Upper lobe of left lung (tissue), 6 donors: ENCODE data around the gene DPP9. TPM values are rescaled to one million over a fixed set of nuclear protein-coding genes. Genes with fewer than 3 reads are reported as not detected.

Experiments used
- ATAC-seq, 2 donors: fragments of 200-7000 bp; cut with Tn5 transposase; one replicate each; pipeline ENCODE4 v1.9.1; 2022; ENCODE audit warnings: mild to moderate bottlenecking in 2 of 2, moderate library complexity in 2 of 2; ENCODE audit not compliant: low FRiP score in 2 of 2
- DNase-seq, 2 donors: peaks; one replicate each; pipeline ENCODE4 v3.0.0-alpha.2; 2019 to 2020
- H3K27ac ChIP-seq, 4 donors: fragments of 200-600 bp; sonication (generic); one replicate each; pipeline ENCODE4 v1.5.1; 2016 to 2019
- H3K27me3 ChIP-seq, 4 donors: fragments of 200-600 bp; sonication (generic); one replicate each; pipeline ENCODE4 v1.5.1; 2017 to 2019
- H3K36me3 ChIP-seq, 4 donors: fragments of 200-600 bp; sonication (generic); one replicate each; pipeline ENCODE4 v1.5.1; 2016 to 2019
- H3K4me1 ChIP-seq, 4 donors: fragments of 200-600 bp; sonication (generic); one replicate each; pipeline ENCODE4 v1.5.1; 2018 to 2019
- H3K4me3 ChIP-seq, 4 donors: fragments of 200-600 bp; sonication (generic); one replicate each; pipeline ENCODE4 v1.5.1; 2017 to 2019; ENCODE audit warnings: mild to moderate bottlenecking in 2 of 4, moderate library complexity in 1 of 4
- H3K9me3 ChIP-seq, 4 donors: fragments of 200-600 bp; sonication (generic); one replicate each; pipeline ENCODE4 v1.5.1; 2018 to 2019
- CTCF ChIP-seq, 6 experiments: fragments of 450-650 bp in 4 of 6; fragments of 200-600 bp in 2 of 6; sonication (generic) in 2 of 6; IDR thresholded peaks; one replicate each; pipeline ENCODE4 v1.5.1; 2016 to 2019; ENCODE audit warnings: antibody characterized with exemption in 6 of 6
- EP300 ChIP-seq, 4 donors: sonication (generic); formaldehyde crosslinking; IDR thresholded peaks; one replicate each; pipeline ENCODE4 v1.5.1; 2017; ENCODE audit warnings: antibody characterized with exemption in 4 of 4, control low read depth in 2 of 4
- POLR2A ChIP-seq, 4 donors: fragments of 450-650 bp; IDR thresholded peaks; one replicate each; pipeline ENCODE4 v1.5.1; 2016 to 2017; ENCODE audit warnings: antibody characterized with exemption in 4 of 4, mild to moderate bottlenecking in 2 of 4
- POLR2AphosphoS5 ChIP-seq, 2 donors: sonication (generic); formaldehyde crosslinking; IDR thresholded peaks; one replicate each; pipeline ENCODE4 v1.5.1; 2017; ENCODE audit warnings: antibody characterized with exemption in 2 of 2
- WGBS, 2 donors: methylation state at CpG; one replicate each; pipeline ENCODE4 v1.1.5; 2017 to 2018; 5-methylcytosine and 5-hydroxymethylcytosine counted together
- total RNA-seq, 6 donors: library from RNA; depleted of rRNA in 4 of 6; stranded (reverse); fragments of >200 nt in 4 of 6; gene quantifications; one replicate each; pipeline versions ENCODE4 v1.1.0 to v1.2.1, GENCODE V29; 2016 to 2021
- donor health status: DM: no; HTN: no; CAD: no; lungs with moderate emphysema.
- donor health status: DM: no; HTN: yes; CAD: no; lungs with severe emphysema.

DPP9 gene
- total RNA-seq, 6 donors from 2014 or later = 55.1 to 255 (median 89.0) TPM

DNA sequence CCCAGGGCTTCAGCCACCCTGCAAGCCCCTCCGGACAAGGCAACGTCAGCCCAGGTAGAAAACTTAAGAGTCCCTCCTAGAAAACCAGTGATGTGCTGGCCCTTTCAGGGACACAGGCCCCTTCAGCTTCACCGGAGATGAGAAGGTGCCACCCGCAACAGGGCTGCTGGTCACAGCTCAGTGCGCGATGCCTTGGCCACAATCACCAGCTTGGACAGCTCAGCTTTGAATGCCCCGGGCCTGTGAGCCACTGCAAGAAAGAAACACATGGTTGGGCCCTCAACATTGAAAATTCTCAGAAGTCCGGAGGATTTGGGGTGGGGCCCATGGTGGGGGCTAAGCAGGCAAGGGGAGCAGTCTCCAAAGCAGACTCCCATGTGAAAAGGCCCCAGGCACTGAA is 65.8 kb downstream of the DPP9 start:
- TF ChIP-seq POLR2AphosphoS5 (IDR thresholded peaks at IDR 0.05) (no peak), EP300 (IDR thresholded peaks at IDR 0.05) (no peak), CTCF (IDR thresholded peaks at IDR 0.05) (no peak), POLR2A (IDR thresholded peaks at IDR 0.05) (no peak)
- 98 to 100% methylated on average over 6 to 8 of the region's 8 CpGs for WGBS, 2 donors
- peaks cover 22 to 91% (median 70%) of the 10 kb centered on the region in 4 donors for H3K36me3 ChIP-seq

DNA sequence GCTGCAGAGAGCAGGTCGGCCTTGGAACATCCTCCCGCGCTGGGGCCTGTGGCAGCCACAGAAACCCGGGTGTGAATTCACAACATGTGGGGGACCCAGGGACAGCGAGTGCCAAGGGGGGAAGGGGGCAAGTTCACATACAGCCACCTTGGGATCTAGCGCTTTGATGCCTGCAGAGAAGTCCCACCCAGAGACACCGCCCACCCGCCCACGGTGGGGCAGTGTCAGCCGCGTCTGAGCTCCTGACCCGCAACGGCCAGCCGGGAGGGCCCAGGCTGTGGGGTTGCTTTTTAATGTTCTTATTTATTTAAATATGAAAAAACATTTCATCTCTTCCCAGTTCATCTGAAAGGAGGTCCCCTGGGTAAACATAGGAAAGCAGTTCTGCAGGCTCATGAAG is 66.4 kb downstream of the DPP9 start:
- H3K36me3 ChIP-seq = peaks cover 22 to 90% (median 69%) of the 10 kb centered on the region in 4 donors

More for the DNA sequence above, 65.8 kb downstream of the DPP9 start:
- DNase-seq (no peak), ATAC-seq (no peak)
- Histone ChIP-seq H3K9me3 (peaks cover 0 to 6% (median 0%) of the 10 kb centered on the region in 4 donors), H3K4me1 (no peaks in the 10 kb centered on the region), H3K27ac (no peak overlapping the region), H3K27me3 (no peaks in the 10 kb centered on the region), H3K4me3 (no peak overlapping the region)

DNA sequence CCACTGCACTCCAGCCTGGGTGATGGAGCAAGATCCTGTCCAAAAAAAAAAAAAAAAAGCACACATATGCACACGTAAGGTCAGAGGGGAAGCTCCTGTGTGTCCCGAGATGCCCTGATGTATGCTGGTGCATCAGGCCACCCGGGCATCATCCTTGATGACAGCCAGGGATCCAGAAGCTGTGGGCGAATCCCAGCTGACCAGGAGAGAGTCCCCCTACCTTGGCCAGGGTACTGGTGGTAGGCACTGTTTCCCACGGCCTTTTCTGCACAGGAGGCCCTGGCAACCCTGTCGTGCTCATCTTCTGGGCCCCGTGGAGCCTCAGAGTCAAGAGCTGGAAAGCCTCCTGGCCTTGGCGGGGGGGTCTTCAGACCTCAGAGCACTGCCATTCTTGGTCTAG is 67.5 kb downstream of the DPP9 start:
- TF ChIP-seq POLR2AphosphoS5 (IDR thresholded peaks at IDR 0.05) (no peak), POLR2A (IDR thresholded peaks at IDR 0.05) (no peak), CTCF (IDR thresholded peaks at IDR 0.05) (no peak), EP300 (IDR thresholded peaks at IDR 0.05) (no peak)
- Histone ChIP-seq H3K4me1 (no peaks in the 10 kb centered on the region), H3K27me3 (no peaks in the 10 kb centered on the region), H3K4me3 (no peak overlapping the region), H3K36me3 (peaks cover 22 to 87% (median 65%) of the 10 kb centered on the region in 4 donors), H3K9me3 (peaks cover 0 to 6% (median 0%) of the 10 kb centered on the region in 4 donors), H3K27ac (no peak overlapping the region)
- 76 to 86% methylated on average over 4 to 8 of the region's 8 CpGs for WGBS, 2 donors
- ATAC-seq = no peak
- no peak for DNase-seq

More for the DNA sequence above, 66.4 kb downstream of the DPP9 start:
- no peak overlapping the region for H3K4me3 ChIP-seq
- no peaks in the 10 kb centered on the region for H3K4me1 ChIP-seq
- no peak overlapping the region for H3K27ac ChIP-seq
- ATAC-seq (no peak), DNase-seq (peak in 1 of 2 donors; percentile 75)
- TF ChIP-seq POLR2A (IDR thresholded peaks at IDR 0.05) = no peak
- TF ChIP-seq EP300 (IDR thresholded peaks at IDR 0.05) = no peak
- TF ChIP-seq POLR2AphosphoS5 (IDR thresholded peaks at IDR 0.05) = no peak
- no peak for TF ChIP-seq CTCF (IDR thresholded peaks at IDR 0.05)
- H3K9me3 ChIP-seq = peaks cover 0 to 6% (median 0%) of the 10 kb centered on the region in 4 donors
- no peaks in the 10 kb centered on the region for H3K27me3 ChIP-seq
- 66 to 83% methylated on average over 6 to 14 of the region's 14 CpGs for WGBS, 2 donors

DNA sequence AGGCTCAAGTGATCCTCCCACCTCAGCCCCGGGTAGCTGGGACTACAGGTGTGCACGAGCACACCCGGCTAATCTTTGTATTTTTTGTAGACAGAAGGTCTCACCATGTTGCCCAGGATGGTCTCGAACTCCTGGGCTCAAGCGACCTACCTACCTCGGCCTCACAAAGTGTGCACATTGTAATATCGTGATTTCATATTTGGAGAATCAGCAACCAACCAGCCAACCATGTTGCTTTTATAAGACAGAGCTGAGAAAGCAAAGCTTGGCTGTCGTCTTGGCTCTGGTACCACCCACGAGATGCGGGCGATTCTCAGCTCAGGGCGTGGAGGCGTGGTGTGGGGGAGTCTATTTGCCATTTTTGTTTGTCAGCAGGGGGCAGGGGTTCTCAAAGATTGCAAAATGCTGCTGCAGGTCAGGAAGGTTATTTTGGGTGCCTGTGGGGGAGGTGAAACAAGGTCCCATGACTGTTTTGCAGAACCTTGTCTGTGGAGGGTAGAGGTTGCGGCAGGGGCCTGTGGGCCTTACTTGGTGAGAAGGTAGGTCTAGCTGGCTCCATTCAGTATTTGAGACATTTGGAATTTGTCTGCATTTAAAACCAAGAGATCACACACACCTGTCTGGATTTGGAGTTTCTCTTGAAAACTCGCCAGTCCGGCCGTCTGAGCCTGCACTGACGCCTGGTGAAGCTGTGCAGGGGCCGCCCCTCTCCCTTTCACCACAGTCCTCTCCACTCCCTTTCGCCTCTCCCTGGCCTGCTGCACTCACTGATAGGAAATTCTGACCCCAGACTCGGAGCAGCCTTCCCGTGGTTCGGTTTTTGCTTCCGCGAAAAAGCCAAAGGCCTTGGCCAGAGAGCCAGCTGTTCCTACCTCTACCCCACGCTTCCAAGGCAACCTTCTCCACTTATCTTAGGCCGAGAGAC is 68.9 kb downstream of the DPP9 start:
- ATAC-seq (no peak), DNase-seq (no peak)
- Histone ChIP-seq H3K9me3 (peaks cover 0 to 6% (median 0%) of the 10 kb centered on the region in 4 donors), H3K36me3 (peaks cover 19 to 73% (median 54%) of the 10 kb centered on the region in 4 donors), H3K4me1 (no peaks in the 10 kb centered on the region), H3K27ac (no peak overlapping the region), H3K27me3 (no peaks in the 10 kb centered on the region), H3K4me3 (no peak overlapping the region)
- TF ChIP-seq CTCF (IDR thresholded peaks at IDR 0.05) (no peak), POLR2A (IDR thresholded peaks at IDR 0.05) (no peak), EP300 (IDR thresholded peaks at IDR 0.05) (no peak), POLR2AphosphoS5 (IDR thresholded peaks at IDR 0.05) (no peak)
- 88 to 90% methylated on average over 27 of the region's 27 CpGs for WGBS, 2 donors
